Endothelial cell of umbilical vein (primary cell): ENCODE data around the gene PRR19. TPM values are rescaled to one million over a fixed set of nuclear protein-coding genes. Genes with fewer than 3 reads are reported as not detected.

Experiments used
- BruUV-seq: library from RNA; stranded (reverse); fragments of 400-500 nt; replicated peaks from 2 replicates; lab custom pipeline; 2021; lab: Mats Ljungman, UMichigan
- CTCF ChIA-PET: fragments of 300-600, 350-600 bp; sonication (Branson Sonifier 250); formaldehyde crosslinking; loops from one replicate; lab custom pipeline; 2021; ENCODE audit warnings: antibody characterized with exemption, inconsistent platforms; lab: Charles Lee
- POLR2A ChIA-PET: fragments of 300-600, 350-600 bp; sonication (Branson Sonifier 250); formaldehyde crosslinking; loops from one replicate; lab custom pipeline; 2021; ENCODE audit warnings: antibody characterized with exemption, inconsistent platforms; lab: Charles Lee
- DNase-seq: peaks from one replicate; pipeline ENCODE4 v3.0.0-alpha.2; 2011; ENCODE audit warnings: low read depth, low spot score
- FAIRE-seq: peaks from 2 replicates; lab custom pipeline; 2011; peaks lifted over from hg19 to GRCh38; lab: Jason Lieb, UNC
- H2AFZ ChIP-seq: 2 replicates; pipeline ENCODE4 v1.6.0; 2012; ENCODE audit warnings: low read depth, low read length, control low read depth, inconsistent platforms
- H3K27ac ChIP-seq: 2 replicates; pipeline ENCODE4 v1.5.1; 2011; ENCODE audit warnings: low read depth, mild to moderate bottlenecking, control low read depth, low read length, moderate library complexity; ENCODE audit not compliant: insufficient read depth
- H3K27me3 ChIP-seq, 2 experiments: 2 replicates each; pipeline versions ENCODE4 v1.6.0 to v1.6.1; 2011; ENCODE audit warnings: low read length in 2 of 2, mixed read lengths in 1 of 2; ENCODE audit not compliant: control insufficient read depth in 2 of 2, insufficient read depth in 2 of 2
- H3K36me3 ChIP-seq, 2 experiments: 2 replicates in 1 of 2; 3 replicates in 1 of 2; pipeline ENCODE4 v1.5.1; 2011; ENCODE audit warnings: low read length in 2 of 2, mild to moderate bottlenecking in 1 of 2, moderate library complexity in 1 of 2; ENCODE audit not compliant: control insufficient read depth in 2 of 2, insufficient read depth in 2 of 2; ENCODE audit errors: extremely low read depth in 1 of 2
- H3K4me1 ChIP-seq: 3 replicates; pipeline ENCODE4 v1.5.1; 2011; ENCODE audit warnings: mild to moderate bottlenecking, low read length; ENCODE audit not compliant: control insufficient read depth, insufficient read depth; ENCODE audit errors: extremely low read depth
- H3K4me2 ChIP-seq: 2 replicates; pipeline ENCODE4 v1.6.1; 2011; ENCODE audit warnings: low read length, control low read depth, mixed read lengths; ENCODE audit not compliant: insufficient read depth
- H3K4me3 ChIP-seq, 3 experiments: fragments of 200-600 bp in 1 of 3; sonication (generic), shearing (Covaris generic) in 1 of 3; replicated peaks in 1 of 3; 2 replicates each; pipeline ENCODE4 v1.5.1; 2011 to 2016; ENCODE audit warnings: control low read depth in 3 of 3, low read length in 3 of 3, mild to moderate bottlenecking in 2 of 3, inconsistent platforms in 1 of 3, low read depth in 1 of 3, moderate library complexity in 1 of 3; ENCODE audit not compliant: insufficient read depth in 1 of 3
- H3K79me2 ChIP-seq: 2 replicates; pipeline ENCODE4 v1.6.0; 2012; ENCODE audit warnings: low read length, inconsistent platforms; ENCODE audit not compliant: control insufficient read depth, insufficient read depth
- H3K9ac ChIP-seq: replicated peaks from 2 replicates; pipeline ENCODE3; 2011; ENCODE audit warnings: low read length, control low read depth; ENCODE audit not compliant: insufficient read depth; ENCODE audit errors: extremely low read depth
- H3K9me1 ChIP-seq: replicated peaks from 3 replicates; pipeline ENCODE4 v1.6.0; 2011; ENCODE audit warnings: mild to moderate bottlenecking, low read length; ENCODE audit not compliant: control insufficient read depth, insufficient read depth; ENCODE audit errors: extremely low read depth
- H3K9me3 ChIP-seq: replicated peaks from 2 replicates; pipeline ENCODE4 v1.5.1; 2012; ENCODE audit warnings: low read length, inconsistent platforms; ENCODE audit not compliant: control insufficient read depth, insufficient read depth
- H4K20me1 ChIP-seq: replicated peaks from 2 replicates; pipeline ENCODE3; 2011; ENCODE audit warnings: mild to moderate bottlenecking, low read length; ENCODE audit not compliant: control insufficient read depth, insufficient read depth; ENCODE audit errors: extremely low read depth
- EZH2 ChIP-seq: IDR thresholded peaks from 2 replicates; pipeline ENCODE4 v1.6.1; 2012; ENCODE audit warnings: borderline replicate concordance, low read depth, mild to moderate bottlenecking, moderate library complexity, low read length, inconsistent platforms; ENCODE audit not compliant: severe bottlenecking
- FOS ChIP-seq: IDR thresholded peaks from 2 replicates; pipeline ENCODE4 v1.6.1; 2011; ENCODE audit warnings: mild to moderate bottlenecking, low read length, moderate library complexity, borderline replicate concordance; ENCODE audit not compliant: insufficient read depth
- GATA2 ChIP-seq: IDR thresholded peaks from 2 replicates; pipeline ENCODE4 v1.7.0; 2011; ENCODE audit warnings: low read depth, mild to moderate bottlenecking, moderate library complexity, mixed read lengths, low read length; ENCODE audit not compliant: insufficient read length, insufficient read depth
- JUN ChIP-seq: IDR thresholded peaks from 2 replicates; pipeline ENCODE4 v1.6.1; 2011; ENCODE audit warnings: borderline replicate concordance, low read depth; ENCODE audit not compliant: insufficient read length, insufficient read depth
- MYC ChIP-seq: IDR thresholded peaks from one replicate; pipeline ENCODE4 v1.6.1; 2011; ENCODE audit warnings: mild to moderate bottlenecking, low read depth, low read length
- POLR2A ChIP-seq: IDR thresholded peaks from 2 replicates; pipeline ENCODE4 v1.6.1; 2012; ENCODE audit warnings: low read depth, mild to moderate bottlenecking, control low read depth, low read length
- POLR2AphosphoS5 ChIP-seq: IDR thresholded peaks from 2 replicates; pipeline ENCODE4 v1.6.1; 2012; ENCODE audit warnings: low read depth, mild to moderate bottlenecking, control low read depth, low read length, moderate library complexity; ENCODE audit not compliant: insufficient read depth
- dilution Hi-C: fragments of 300-500 bp; cut with MboI; formaldehyde crosslinking; loops from one replicate; pipeline ENCODE4 v1.15.0; 2019; ENCODE audit warnings: low sequenced_read_pairs; ENCODE audit not compliant: extremely low pct_ligation_motif_present
- intact Hi-C: fragments of 100-400 bp; cut with micrococcal nuclease; formaldehyde crosslinking; loops from one replicate; pipeline ENCODE4 v1.10.0; 2022
- polyA plus RNA-seq, 4 experiments: library from polyadenylated mRNA; depleted of rRNA in 3 of 4; stranded (reverse) in 3 of 4; unstranded in 1 of 4; fragments of >200 nt; gene quantifications; 2 replicates each; pipeline versions ENCODE4 v1.2.1 to v1.2.3, GENCODE V29; 2011 to 2012; ENCODE audit warnings: missing spikeins in 1 of 4
- total RNA-seq: library from RNA; stranded (reverse); gene quantifications from 2 replicates; pipeline ENCODE4 v1.2.3, GENCODE V29; 2021
- TF ChIP-seq, protein P1 (sequence below), 2 donors: IDR thresholded peaks; 1 replicate in 1 of 2; 2 replicates in 1 of 2; pipeline ENCODE4 v1.5.1; 2011; ENCODE audit warnings: low read length in 2 of 2, mild to moderate bottlenecking in 2 of 2, moderate library complexity in 2 of 2, control low read depth in 1 of 2, inconsistent platforms in 1 of 2, low read depth in 1 of 2; ENCODE audit not compliant: insufficient read depth in 1 of 2; ENCODE audit errors: extremely low read depth in 1 of 2

PRR19 gene
- total and polyA plus RNA-seq, 2 donors (not counting 3 experiments of a cell fraction or from before 2014, with no cell fraction given): 1.0 to 1.4 TPM

DNA sequence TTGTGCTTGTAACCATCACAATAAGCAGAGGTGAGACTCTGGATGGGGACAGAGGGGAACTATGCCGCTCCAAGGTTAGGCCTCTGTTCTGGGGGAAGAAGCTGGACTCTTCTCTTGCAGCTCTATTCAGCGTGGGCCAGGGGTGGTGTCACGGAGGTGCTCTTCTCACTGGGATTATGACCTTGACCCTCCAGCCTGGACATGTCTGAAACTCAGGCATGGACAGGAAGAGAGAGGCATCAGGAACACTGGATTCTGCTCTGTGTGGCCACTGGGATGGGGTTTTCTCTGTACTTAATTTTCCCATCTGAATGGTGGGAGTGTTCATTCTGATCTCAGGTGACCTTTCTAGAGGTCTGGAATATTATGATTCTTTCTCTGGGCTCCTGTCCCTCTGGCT, 31.1 kb downstream of the PRR19 start:
- no peak overlapping the region for H3K9ac ChIP-seq
- TF ChIP-seq GATA2 (no peak), JUN (no peak)
- H3K4me3 ChIP-seq: no peak overlapping the region
- no peaks in the 10 kb centered on the region for H3K4me1 ChIP-seq
- DNase-seq: no peak
- no peak overlapping the region for H3K27ac ChIP-seq
- no peak for FAIRE-seq
- POLR2A ChIA-PET: no interaction called here
- H3K4me2 ChIP-seq: no peak overlapping the region
- no peaks in the 10 kb centered on the region for H3K27me3 ChIP-seq
- dilution Hi-C loops (no loop called here), intact Hi-C loops (no loop called here)
- H3K36me3 ChIP-seq: peaks cover 0 to 7% of the 10 kb centered on the region in 2 experiments
- no peaks in the 10 kb centered on the region for H3K9me1 ChIP-seq
- CTCF ChIA-PET: no interaction called here
- no peaks in the 10 kb centered on the region for H3K79me2 ChIP-seq
- H3K9me3 ChIP-seq: no peaks in the 10 kb centered on the region
- no TSS peak for BruUV-seq
- no peak overlapping the region for H2AFZ ChIP-seq
- H4K20me1 ChIP-seq: no peaks in the 10 kb centered on the region

GRCh38 chr19:42333975-42334696, 32.2 kb downstream of the PRR19 start:
- TF ChIP-seq GATA2 (no peak), EZH2 (no peak), JUN (no peak), MYC (no peak), POLR2A (no peak), POLR2AphosphoS5 (no peak), FOS (no peak)
- TF ChIP-seq, protein P1, sequence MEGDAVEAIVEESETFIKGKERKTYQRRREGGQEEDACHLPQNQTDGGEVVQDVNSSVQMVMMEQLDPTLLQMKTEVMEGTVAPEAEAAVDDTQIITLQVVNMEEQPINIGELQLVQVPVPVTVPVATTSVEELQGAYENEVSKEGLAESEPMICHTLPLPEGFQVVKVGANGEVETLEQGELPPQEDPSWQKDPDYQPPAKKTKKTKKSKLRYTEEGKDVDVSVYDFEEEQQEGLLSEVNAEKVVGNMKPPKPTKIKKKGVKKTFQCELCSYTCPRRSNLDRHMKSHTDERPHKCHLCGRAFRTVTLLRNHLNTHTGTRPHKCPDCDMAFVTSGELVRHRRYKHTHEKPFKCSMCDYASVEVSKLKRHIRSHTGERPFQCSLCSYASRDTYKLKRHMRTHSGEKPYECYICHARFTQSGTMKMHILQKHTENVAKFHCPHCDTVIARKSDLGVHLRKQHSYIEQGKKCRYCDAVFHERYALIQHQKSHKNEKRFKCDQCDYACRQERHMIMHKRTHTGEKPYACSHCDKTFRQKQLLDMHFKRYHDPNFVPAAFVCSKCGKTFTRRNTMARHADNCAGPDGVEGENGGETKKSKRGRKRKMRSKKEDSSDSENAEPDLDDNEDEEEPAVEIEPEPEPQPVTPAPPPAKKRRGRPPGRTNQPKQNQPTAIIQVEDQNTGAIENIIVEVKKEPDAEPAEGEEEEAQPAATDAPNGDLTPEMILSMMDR (IDR thresholded peaks at IDR 0.05; ENCODE audit: extremely low read depth in 1 of 2, insufficient read depth in 1 of 2, low read depth in 1 of 2, low read length in 2 of 2): no peak
- dilution Hi-C loops: no loop called here
- DNase-seq (no peak), FAIRE-seq (no peak)
- BruUV-seq: no TSS peak
- intact Hi-C loops: no loop called here
- Histone ChIP-seq H3K4me1 (no peaks in the 10 kb centered on the region), H3K9ac (no peak overlapping the region), H3K27me3 (no peaks in the 10 kb centered on the region), H3K27ac (no peak overlapping the region), H2AFZ (no peak overlapping the region), H4K20me1 (no peaks in the 10 kb centered on the region), H3K4me3 (no peak overlapping the region), H3K79me2 (no peaks in the 10 kb centered on the region), H3K36me3 (peaks cover 0 to 7% of the 10 kb centered on the region in 2 experiments), H3K9me3 (no peaks in the 10 kb centered on the region), H3K4me2 (no peak overlapping the region), H3K9me1 (no peaks in the 10 kb centered on the region)
- POLR2A ChIA-PET: no interaction called here
- CTCF ChIA-PET: no interaction called here
